NCI-H524 (cell line): ENCODE measurements around the gene ENO2.
A peak's percentile ranks its signal among the peaks of the same experiment; 100 is the strongest.

Experiments
- DNase-seq, 2 experiments: peaks; one replicate each; lab custom pipeline; 2025; lab: John Stamatoyannopoulos, UW

ENO2 gene

DNA sequence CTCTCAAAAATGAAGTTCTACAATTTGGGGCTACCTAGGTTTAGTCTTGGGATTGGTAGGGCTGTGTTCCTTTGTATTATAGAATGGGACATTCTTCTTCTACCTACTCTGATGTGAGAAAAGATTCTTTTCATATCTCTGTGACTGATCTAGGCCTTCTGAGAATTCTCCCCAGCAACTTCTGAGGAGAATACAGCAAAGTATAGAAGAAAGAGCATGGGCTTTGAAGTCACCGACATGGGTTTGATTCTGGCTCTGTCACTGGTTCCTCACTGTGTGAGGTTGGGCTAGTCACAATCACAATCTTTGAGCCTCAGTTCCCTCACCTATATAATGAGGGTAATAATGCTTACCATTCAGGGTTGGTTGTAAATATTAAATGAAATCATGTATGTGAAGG, 18.4 kb downstream of the ENO2 start:
- no peak for DNase-seq

DNA sequence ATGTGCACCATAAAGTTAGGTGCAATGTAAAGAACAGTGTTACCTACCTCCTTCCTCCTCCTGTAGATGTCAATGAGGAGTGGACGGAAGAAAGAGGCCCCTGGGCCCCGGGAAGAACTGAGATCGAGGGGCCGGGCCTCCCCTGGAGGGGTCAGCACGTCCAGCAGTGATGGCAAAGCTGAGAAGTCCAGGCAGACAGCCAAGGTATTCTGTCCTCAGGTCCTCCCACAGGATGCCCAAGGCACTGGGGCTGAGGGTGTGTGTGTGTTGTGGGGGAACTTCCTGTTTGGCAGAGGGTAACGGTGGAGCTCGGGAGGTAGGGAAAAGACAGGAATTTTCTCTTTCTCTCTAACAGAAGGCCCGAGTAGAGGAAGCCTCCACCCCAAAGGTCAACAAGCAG, 19.7 kb downstream of the ENO2 start:
- no peak for DNase-seq

DNA sequence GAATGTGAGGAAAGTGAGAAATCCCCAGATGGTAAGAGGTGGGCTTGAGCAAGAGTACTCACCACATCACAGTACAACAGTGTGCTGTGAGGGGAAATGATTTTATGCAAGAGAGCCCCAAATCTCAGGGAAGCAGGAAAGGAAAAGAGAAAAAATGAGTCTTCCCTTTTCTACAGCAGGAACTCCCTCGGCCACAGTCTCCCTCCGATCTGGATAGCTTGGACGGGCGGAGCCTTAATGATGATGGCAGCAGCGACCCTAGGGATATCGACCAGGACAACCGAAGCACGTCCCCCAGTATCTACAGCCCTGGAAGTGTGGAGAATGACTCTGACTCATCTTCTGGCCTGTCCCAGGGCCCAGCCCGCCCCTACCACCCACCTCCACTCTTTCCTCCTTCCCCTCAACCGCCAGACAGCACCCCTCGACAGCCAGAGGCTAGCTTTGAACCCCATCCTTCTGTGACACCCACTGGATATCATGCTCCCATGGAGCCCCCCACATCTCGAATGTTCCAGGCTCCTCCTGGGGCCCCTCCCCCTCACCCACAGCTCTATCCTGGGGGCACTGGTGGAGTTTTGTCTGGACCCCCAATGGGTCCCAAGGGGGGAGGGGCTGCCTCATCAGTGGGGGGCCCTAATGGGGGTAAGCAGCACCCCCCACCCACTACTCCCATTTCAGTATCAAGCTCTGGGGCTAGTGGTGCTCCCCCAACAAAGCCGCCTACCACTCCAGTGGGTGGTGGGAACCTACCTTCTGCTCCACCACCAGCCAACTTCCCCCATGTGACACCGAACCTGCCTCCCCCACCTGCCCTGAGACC, 21.2 kb downstream of the ENO2 start:
- DNase-seq: no peak

DNA sequence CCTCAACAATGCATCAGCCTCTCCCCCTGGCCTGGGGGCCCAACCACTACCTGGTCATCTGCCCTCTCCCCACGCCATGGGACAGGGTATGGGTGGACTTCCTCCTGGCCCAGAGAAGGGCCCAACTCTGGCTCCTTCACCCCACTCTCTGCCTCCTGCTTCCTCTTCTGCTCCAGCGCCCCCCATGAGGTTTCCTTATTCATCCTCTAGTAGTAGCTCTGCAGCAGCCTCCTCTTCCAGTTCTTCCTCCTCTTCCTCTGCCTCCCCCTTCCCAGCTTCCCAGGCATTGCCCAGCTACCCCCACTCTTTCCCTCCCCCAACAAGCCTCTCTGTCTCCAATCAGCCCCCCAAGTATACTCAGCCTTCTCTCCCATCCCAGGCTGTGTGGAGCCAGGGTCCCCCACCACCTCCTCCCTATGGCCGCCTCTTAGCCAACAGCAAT, 21.8 kb downstream of the ENO2 start:
- no peak for DNase-seq

DNA sequence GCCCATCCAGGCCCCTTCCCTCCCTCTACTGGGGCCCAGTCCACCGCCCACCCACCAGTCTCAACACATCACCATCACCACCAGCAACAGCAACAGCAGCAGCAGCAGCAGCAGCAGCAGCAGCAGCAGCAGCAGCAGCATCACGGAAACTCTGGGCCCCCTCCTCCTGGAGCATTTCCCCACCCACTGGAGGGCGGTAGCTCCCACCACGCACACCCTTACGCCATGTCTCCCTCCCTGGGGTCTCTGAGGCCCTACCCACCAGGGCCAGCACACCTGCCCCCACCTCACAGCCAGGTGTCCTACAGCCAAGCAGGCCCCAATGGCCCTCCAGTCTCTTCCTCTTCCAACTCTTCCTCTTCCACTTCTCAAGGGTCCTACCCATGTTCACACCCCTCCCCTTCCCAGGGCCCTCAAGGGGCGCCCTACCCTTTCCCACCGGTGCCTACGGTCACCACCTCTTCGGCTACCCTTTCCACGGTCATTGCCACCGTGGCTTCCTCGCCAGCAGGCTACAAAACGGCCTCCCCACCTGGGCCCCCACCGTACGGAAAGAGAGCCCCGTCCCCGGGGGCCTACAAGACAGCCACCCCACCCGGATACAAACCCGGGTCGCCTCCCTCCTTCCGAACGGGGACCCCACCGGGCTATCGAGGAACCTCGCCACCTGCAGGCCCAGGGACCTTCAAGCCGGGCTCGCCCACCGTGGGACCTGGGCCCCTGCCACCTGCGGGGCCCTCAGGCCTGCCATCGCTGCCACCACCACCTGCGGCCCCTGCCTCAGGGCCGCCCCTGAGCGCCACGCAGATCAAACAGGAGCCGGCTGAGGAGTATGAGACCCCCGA, 22.5 kb downstream of the ENO2 start:
- peak in 1 of 2 experiments; percentile 25 for DNase-seq

DNA sequence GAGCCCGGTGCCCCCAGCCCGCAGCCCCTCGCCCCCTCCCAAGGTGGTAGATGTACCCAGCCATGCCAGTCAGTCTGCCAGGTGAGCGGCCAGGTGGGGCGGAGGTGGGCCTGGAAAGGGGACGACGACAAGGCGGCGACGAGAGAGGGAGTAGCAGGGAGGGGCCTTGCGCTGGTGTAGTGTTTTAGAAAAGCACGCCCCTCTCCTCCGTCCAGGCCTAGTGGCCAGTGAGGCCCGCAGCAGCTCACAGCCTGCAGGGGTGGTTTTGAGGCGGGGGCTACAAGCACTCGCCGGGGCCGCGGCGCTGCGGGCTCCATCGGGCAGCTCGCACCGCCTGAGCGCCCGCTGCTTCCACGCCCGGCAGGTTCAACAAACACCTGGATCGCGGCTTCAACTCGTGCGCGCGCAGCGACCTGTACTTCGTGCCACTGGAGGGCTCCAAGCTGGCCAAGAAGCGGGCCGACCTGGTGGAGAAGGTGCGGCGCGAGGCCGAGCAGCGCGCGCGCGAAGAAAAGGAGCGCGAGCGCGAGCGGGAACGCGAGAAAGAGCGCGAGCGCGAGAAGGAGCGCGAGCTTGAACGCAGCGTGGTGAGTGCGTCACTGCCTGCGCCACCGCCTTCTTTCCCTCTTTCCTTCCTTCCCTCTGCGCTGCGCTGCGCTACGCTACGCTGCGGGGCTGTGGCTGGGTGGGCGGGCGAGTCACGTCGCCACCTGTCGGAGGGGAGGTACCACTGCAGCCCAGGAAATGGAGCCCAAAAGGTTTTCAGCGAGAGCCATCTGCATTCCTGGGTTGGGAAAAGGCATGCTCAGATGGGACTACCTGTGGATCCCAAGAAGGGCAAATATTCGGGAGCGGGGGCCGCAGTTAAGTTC, 23.3 kb downstream of the ENO2 start:
- peak; percentile 87 to 92 for DNase-seq

DNA sequence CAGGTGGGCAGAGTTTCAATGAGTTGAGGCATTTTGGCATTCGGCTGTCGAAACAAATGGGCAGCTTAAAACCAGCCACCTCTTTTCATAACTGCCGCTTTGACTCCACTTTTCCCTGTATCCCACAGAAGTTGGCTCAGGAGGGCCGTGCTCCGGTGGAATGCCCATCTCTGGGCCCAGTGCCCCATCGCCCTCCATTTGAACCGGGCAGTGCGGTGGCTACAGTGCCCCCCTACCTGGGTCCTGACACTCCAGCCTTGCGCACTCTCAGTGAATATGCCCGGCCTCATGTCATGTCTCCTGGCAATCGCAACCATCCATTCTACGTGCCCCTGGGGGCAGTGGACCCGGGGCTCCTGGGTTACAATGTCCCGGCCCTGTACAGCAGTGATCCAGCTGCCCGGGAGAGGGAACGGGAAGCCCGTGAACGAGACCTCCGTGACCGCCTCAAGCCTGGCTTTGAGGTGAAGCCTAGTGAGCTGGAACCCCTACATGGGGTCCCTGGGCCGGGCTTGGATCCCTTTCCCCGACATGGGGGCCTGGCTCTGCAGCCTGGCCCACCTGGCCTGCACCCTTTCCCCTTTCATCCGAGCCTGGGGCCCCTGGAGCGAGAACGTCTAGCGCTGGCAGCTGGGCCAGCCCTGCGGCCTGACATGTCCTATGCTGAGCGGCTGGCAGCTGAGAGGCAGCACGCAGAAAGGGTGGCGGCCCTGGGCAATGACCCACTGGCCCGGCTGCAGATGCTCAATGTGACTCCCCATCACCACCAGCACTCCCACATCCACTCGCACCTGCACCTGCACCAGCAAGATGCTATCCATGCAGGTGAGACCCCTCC, 24.2 kb downstream of the ENO2 start:
- no peak for DNase-seq

DNA sequence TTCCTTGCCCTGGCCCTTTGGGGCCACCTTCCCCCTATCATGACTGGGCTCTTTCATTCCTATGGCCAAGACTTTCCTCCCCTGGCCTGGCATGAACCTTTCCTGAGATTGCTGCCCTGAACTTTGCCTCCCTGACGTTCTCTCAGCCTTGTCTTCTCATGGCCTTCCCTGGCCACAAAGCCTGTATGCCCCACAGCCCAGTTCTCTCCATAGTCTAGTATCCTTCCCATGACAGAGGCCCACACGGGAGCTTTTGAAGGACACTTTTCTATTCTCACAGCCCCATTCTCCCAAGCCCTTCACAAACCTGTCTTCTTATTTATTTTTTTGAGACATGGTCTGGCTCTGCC, 24.8 kb downstream of the ENO2 start:
- no peak for DNase-seq

DNA sequence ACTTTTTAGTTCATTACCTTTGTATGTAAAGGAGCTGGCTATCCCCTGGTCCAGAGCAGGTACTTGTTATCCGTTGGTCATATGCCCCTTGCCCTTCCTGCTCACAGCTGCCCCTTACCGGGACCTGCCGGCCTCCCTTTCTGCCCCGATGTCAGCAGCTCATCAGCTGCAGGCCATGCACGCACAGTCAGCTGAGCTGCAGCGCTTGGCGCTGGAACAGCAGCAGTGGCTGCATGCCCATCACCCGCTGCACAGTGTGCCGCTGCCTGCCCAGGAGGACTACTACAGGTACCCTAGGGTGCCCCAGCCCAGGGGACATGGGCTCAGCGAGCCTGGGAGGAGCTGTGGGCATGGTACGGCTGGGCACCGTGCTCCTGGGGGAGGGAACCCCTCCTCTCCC, 26.9 kb downstream of the ENO2 start:
- no peak for DNase-seq

DNA sequence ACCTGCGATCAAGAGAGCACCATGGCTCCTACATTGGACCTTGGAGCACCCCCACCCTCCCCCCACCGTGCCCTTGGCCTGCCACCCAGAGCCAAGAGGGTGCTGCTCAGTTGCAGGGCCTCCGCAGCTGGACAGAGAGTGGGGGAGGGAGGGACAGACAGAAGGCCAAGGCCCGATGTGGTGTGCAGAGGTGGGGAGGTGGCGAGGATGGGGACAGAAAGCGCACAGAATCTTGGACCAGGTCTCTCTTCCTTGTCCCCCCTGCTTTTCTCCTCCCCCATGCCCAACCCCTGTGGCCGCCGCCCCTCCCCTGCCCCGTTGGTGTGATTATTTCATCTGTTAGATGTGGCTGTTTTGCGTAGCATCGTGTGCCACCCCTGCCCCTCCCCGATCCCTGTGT, 27.4 kb downstream of the ENO2 start:
- no peak for DNase-seq

DNA sequence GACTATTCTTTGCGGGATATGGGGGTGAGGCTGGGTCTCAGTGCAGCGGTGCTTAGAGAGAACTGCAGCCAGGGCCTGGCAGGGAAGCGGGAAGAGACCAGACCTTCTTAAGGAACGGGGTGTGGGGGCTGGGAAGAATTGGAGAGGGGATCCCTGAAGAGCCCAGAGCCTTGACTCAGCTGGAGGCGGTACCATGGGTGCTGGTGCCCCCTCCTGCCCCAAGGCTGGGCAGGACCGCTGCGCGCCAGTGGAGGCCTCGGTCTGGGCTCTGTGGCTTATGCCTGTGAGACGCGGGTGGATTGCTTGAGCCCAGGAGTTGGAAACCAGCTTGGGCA, 27.9 kb downstream of the ENO2 start:
- no peak for DNase-seq

DNA sequence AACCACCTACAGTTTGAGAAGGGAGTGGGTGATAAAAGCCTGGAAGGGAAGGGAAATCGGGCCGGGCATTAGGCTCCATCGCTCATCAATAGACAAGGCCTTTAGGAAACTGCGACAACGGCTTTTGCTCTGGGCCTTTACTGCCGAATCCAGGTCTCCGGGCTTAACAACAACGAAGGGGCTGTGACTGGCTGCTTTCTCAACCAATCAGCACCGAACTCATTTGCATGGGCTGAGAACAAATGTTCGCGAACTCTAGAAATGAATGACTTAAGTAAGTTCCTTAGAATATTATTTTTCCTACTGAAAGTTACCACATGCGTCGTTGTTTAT, 29.0 kb downstream of the ENO2 start:
- peak; percentile 72 to 91 for DNase-seq

DNA sequence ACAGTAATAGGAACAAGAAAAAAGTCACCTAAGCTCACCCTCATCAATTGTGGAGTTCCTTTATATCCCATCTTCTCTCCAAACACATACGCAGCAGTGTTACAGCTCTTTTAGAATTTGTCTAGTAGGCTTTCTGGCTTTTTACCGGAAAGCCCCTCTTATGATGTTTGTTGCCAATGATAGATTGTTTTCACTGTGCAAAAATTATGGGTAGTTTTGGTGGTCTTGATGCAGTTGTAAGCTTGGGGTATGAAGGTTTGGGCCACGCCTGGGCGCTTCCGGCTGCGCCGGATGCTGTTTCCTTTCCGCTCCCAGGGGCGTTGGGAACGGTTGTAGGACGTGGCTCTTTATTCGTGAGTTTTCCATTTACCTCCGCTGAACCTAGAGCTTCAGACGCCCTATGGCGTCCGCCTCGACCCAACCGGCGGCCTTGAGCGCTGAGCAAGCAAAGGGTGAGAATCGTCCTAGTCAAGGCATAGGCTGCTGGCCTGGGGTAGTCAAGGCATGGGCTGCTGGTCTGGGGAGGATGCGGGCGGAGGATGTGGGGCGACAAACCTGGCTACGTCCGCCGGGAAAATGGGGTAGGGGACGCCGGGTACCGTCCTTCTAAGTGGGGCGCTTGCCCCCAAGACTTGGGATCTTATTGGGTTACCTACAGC, 29.5 kb downstream of the ENO2 start, which contains the start of the genes C12orf57 and RNU7-1:
C12orf57 (plus strand) TSS at position 301 of the 659 bp plus-strand sequence; CDS start at position 401, 100 bp downstream.
RNU7-1 (plus strand) TSS at position 95 of the 659 bp plus-strand sequence.
- peak; percentile 83 to 91 for DNase-seq

DNA sequence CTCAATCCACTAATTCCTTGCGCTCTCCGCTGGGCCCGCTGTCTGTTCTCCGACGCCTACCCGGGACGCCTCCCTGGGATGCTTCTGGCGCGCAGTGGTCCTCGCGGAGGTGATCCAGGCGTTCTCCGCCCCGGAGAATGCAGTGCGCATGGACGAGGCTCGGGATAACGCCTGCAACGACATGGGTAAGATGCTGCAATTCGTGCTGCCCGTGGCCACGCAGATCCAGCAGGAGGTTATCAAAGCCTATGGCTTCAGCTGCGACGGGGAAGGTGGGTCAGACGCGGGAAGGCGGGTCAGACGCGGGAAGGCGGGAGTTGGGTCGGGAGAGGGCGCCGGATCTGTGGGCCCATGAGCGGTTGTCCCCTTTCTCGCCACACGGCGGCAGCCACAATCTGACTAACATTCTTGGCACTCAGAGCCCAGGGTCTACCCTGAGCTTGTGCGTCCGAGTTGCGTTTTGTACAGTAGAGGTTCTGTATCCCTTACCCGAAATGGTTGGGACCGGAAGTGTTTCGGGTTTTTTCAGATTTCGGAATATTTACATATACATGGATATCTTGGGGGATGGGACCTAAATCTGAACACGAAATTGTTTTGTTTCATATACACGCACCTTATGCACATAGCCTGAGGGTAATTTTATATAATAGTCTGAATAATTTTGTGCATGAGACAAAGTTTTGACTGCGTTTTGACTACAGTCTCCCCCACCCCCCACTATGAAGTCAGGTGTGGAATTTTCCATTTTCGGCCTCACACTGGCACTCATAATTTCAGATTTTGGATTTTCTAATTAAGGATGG, 30.2 kb downstream of the ENO2 start:
- DNase-seq: peak; percentile 91 to 92

DNA sequence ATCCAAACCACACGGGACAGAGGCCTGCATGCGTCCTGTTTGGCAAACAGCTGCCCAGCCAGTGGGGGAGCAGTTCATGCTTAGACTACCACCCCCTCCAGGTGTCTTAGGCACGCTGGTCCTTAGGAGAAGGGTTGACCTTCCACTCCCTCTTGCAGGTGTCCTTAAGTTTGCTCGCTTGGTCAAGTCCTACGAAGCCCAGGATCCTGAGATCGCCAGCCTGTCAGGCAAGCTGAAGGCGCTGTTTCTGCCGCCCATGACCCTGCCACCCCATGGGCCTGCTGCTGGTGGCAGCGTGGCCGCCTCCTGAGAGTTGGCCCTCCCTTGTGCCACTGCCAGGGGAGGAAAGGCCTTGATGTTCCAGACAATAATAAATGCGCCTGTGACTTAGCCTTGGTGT, 31.2 kb downstream of the ENO2 start:
- no peak for DNase-seq

DNA sequence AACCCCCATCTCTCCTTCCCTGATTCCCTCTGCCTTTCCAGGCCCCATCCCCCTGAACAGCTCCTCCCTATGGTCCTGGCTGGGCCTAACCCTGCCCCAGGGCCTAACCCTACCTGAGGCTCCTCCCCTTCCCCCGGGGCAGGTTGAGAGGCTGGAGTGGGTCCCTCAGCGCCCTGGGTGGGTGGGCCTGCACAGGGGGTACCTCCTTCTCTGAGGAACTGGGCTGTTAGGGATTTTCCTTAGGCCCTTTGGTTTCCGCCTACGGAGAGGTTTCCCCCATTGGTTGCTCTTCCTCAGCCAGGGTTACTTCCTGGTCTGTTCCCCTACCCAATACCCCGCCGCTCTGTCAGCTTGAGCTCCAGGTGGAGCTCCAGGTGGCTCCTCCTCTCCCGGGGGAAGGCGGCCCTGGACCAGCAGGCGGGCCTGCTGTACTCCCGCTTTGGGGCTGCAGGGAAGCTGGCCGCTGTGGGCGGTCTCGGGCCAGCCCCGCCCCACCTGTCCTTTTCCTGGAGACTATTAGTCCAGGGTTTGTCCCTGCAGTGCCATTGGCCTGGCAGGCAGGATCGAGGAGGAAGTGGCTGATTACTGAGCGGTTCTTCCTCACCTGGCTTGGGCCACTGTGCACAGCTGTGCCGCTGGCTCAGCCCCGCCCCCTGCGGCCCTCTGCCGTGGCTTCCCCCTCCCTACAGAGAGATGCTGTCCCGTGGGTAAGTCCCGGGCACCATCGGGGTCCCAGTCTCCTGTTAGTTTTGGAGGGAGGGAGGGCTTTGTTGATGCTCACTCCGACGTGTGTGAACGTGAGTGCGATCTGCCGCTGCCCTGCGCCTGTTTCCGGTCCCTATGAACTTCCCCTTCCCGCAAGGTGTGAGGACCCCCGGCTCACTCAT, 31.9 kb downstream of the ENO2 start:
- DNase-seq: peak in 1 of 2 experiments; percentile 37

DNA sequence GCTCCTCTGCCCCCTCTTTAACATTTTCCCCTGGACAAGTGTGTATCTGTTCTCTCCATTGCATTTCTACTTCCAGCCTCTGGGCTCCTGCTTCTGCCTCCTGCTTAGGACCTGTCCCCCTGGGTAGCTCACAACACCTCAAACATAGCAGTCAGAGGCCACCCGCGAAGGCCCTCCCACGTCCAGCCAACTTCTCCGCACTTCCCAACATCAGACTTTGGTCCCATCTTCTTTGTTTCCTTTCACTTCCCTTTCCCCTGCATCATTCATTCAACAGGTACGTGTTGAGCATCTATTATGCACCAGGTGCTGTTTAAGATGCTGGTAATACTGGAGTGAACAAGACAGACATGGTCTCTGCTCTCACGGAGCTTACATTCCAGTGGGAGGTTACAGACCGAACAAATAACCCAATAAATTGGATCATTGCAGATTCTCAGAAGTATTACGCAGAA, 32.6 kb downstream of the ENO2 start:
- DNase-seq: no peak

DNA sequence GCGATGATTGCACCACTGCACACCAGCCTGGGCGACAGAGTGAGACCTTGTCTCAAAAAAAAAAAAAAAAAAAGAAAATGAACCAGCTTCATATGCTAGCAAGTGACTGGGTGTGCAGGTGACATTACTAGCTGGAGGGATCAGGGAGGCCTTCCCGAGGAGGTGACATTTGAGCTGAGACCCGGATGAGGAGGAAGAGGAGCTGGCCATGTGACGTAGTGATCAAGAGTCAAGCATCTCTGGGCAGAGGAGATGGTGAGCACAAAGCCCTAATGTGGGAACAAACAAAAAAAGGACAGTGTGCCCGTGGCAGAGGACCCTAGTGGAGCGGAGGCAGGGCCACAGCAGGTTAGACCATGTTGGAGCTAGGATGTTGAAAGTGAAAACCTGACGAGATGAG, 33.2 kb downstream of the ENO2 start:
- no peak for DNase-seq
